Progenitor cell of endocrine pancreas (in vitro differentiated cells): ENCODE results near the gene TECPR2. TPM values are rescaled to one million over a fixed set of nuclear protein-coding genes. Genes with fewer than 3 reads are reported as not detected.
A peak's percentile ranks its signal among the peaks of the same experiment; 100 is the strongest.

Experiments used
- DNase-seq: peaks from one replicate; pipeline ENCODE4 v3.0.0; 2021; ENCODE audit warnings: low spot score; ENCODE audit not compliant: unreplicated experiment
- H3K27ac Mint-ChIP-seq: 2 replicates; pipeline ENCODE4 v1.8.0; 2021; ENCODE audit warnings: mild to moderate bottlenecking, moderate library complexity, mixed read lengths
- H3K27me3 Mint-ChIP-seq: 2 replicates; pipeline ENCODE4 v1.8.0; 2021; ENCODE audit warnings: mixed read lengths
- H3K36me3 Mint-ChIP-seq: 2 replicates; pipeline ENCODE4 v1.8.0; 2022; ENCODE audit warnings: mixed read lengths; ENCODE audit not compliant: insufficient read depth
- H3K4me1 Mint-ChIP-seq: 2 replicates; pipeline ENCODE4 v1.8.0; 2021; ENCODE audit warnings: low read depth, mixed read lengths
- H3K4me3 Mint-ChIP-seq: 2 replicates; pipeline ENCODE4 v1.8.0; 2021; ENCODE audit warnings: low read depth, mild to moderate bottlenecking, moderate library complexity, mixed read lengths
- H3K9me3 Mint-ChIP-seq: 2 replicates; pipeline ENCODE4 v1.8.0; 2021; ENCODE audit warnings: low read depth, mixed read lengths
- total RNA-seq: library from RNA; stranded (reverse); gene quantifications from 2 replicates; pipeline ENCODE4 v1.2.1, GENCODE V29; 2021
- TF ChIP-seq, protein P1 (sequence below): fragments of 200-600 bp; sonication (generic); IDR thresholded peaks from one replicate; pipeline ENCODE4 v1.5.0; 2021; ENCODE audit warnings: antibody characterized with exemption, mild to moderate bottlenecking; ENCODE audit not compliant: unreplicated experiment

The TECPR2 gene
- total RNA-seq, 1 donor from 2014 or later, result 34.2 TPM

DNA sequence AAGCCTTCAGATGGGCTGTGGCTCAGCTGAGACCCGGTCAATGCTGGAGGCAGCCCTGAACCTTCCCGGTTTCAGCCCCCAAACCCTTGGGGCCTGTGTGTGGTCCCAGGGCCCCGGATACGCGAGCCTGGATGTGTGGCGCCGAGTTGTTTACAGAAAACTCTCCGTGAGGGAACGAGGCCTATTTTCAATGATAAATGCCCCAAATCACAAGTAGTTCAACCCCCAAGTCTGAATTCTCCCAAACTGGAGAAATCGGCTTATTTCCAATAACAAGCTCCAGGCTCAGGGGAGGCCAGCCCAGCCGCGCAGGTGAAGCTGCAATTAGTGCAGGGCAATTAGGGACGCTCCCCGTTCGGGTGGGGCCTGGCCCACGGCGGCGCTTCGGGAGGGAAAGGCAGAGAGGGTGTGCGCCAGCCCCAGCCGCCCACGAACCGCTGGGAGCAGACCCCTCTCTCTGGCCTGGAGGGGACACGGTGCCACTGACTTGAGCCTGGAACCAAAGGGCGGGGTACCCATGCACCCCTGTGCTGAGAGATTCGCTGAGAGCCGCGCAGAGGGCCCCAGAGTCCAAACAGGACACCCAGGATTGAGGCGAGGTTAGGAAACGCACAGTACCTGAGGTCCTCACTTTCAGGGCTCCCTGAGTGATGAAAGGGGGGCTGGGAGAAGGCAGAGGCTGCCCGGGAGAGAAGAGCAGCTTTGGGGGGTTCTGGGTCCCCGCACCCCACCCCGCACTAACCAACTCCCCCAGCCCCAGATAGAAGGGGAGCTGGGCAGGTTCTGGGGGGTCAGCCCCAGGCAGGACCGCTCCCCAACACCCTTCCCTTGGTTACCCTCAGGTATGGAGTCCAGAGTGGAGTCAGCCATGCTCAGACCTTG lies 161.1 kb downstream of the TECPR2 start:
- TF ChIP-seq, protein P1, sequence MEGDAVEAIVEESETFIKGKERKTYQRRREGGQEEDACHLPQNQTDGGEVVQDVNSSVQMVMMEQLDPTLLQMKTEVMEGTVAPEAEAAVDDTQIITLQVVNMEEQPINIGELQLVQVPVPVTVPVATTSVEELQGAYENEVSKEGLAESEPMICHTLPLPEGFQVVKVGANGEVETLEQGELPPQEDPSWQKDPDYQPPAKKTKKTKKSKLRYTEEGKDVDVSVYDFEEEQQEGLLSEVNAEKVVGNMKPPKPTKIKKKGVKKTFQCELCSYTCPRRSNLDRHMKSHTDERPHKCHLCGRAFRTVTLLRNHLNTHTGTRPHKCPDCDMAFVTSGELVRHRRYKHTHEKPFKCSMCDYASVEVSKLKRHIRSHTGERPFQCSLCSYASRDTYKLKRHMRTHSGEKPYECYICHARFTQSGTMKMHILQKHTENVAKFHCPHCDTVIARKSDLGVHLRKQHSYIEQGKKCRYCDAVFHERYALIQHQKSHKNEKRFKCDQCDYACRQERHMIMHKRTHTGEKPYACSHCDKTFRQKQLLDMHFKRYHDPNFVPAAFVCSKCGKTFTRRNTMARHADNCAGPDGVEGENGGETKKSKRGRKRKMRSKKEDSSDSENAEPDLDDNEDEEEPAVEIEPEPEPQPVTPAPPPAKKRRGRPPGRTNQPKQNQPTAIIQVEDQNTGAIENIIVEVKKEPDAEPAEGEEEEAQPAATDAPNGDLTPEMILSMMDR, result no peak
- Mint-ChIP-seq H3K9me3 (no peaks in the 10 kb centered on the region), H3K27me3 (peaks cover 3% of the 10 kb centered on the region), H3K4me1 (peaks cover 6% of the 10 kb centered on the region), H3K27ac (no peak overlapping the region), H3K36me3 (no peaks in the 10 kb centered on the region), H3K4me3 (no peak overlapping the region)
- no peak for DNase-seq

DNA sequence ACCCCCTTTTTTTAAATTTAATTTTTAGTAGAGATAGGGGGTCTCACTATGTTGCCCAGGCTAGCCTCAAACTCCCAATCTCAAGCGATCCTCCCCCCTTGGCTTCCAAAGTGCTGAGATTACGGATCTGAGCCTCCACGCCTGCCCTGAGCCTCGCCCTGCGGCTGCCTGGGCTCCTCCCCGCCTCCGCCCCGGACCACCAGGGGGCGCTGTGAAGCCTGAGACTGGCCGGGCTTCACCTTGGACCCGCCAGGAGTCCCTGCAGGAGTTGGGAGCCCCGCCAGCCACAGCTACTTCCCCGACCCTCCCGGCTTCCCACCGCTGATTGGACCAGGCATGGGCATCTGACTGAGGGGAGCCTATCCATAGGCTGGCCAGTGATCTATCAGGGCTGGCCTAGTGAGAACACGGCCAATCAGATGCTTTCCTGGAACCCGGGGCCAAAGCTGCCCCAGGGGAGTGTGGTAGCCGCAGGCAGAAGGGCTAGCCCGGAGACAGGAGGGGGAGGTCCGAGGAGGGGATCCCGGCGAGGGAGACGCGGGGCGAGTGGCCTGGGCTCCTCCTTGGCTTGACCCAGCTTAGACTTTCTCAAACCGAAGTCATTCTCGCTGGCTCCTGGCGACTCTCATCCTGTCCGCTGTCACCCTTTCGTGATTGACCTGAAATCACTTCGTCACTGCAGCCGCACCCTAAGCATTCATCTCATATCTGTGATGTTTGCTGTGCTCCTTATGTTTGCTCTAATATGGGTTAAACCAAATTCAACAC lies 161.9 kb downstream of the TECPR2 start:
- DNase-seq, result peak; percentile 99
- Mint-ChIP-seq H3K4me1 (peaks cover 6% of the 10 kb centered on the region), H3K27me3 (peaks cover 3% of the 10 kb centered on the region), H3K9me3 (no peaks in the 10 kb centered on the region), H3K27ac (peak overlapping the region; percentile 93), H3K4me3 (peak overlapping the region; percentile 83), H3K36me3 (no peaks in the 10 kb centered on the region)
- TF ChIP-seq, protein P1, result peak; percentile 99

DNA sequence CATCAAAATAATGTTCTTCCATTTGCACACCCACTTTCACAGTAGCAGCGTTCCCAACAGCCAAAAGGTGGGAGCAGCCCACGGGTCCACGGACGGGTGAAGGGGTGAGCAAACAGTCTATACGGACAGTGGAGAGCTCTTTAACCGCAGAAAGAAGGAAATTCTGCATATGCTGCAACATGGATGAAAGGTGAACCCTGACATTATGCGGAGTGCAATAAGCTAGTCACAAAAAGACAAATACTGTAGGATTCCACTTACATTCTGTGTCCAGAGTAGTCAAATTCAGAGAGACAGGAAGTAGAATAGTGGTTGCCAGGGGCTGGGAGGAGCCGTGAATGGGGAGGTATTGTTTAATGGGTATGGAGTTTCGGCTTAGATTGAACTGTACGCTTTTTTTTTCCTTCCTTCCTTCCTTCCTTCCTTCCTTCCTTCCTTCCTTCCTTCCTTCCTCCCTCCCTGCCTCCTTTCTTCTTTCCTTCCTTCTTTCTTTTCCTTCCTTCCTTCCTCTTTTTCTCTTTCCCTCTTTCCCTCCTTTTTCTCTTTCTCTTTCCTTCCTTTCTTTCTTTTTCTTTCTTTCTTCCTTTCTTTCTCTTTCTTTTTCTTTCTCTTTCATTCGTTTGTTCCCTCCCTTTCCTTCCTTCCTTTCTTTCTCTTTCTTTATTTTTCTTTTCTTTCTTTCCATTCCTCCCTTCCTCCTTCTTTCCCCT lies 162.6 kb downstream of the TECPR2 start:
- TF ChIP-seq, protein P1, result no peak
- peak overlapping the region; percentile 93 for H3K27ac Mint-ChIP-seq
- no peaks in the 10 kb centered on the region for H3K36me3 Mint-ChIP-seq
- DNase-seq, result no peak
- H3K4me3 Mint-ChIP-seq, result peak overlapping the region; percentile 83
- peaks cover 6% of the 10 kb centered on the region for H3K4me1 Mint-ChIP-seq
- H3K9me3 Mint-ChIP-seq, result no peaks in the 10 kb centered on the region
- H3K27me3 Mint-ChIP-seq, result peaks cover 3% of the 10 kb centered on the region

DNA sequence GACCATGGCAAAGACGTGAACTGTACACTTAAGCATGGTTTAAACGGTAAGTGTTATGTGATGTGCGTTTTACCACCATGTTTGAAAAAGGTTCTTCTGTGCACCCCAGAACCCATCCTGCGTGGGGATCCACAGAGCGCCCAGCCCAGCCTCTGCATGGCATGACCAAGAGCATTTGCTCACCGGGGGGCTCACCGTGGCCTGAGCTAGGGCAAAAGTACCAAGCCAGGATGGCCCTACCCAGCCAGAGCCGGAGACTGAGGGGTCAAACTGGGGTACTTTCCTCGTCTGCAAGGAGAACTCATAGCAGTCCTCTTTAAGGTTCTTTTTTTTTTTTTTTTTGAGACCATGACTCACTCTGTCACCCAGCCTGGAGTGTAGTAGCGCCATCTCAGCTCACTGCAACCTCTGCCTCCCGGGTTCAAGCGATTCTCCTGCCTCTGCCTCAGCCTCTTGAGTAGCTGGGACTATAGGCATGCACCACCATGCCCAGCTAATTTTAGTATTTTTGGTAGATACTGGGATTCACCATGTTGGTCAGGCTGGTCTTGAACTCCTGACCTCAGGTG lies 163.3 kb downstream of the TECPR2 start:
- H3K4me1 Mint-ChIP-seq, result peaks cover 6% of the 10 kb centered on the region

More for the DNA sequence above, 163.3 kb downstream of the TECPR2 start:
- Mint-ChIP-seq H3K27ac (peak overlapping the region; percentile 86), H3K9me3 (no peaks in the 10 kb centered on the region), H3K4me3 (peak overlapping the region; percentile 83), H3K36me3 (no peaks in the 10 kb centered on the region), H3K27me3 (peaks cover 3% of the 10 kb centered on the region)
- TF ChIP-seq, protein P1, result no peak
- DNase-seq, result no peak
